ENCODE data around the gene TIGD4.

Gene TIGD4

DNA sequence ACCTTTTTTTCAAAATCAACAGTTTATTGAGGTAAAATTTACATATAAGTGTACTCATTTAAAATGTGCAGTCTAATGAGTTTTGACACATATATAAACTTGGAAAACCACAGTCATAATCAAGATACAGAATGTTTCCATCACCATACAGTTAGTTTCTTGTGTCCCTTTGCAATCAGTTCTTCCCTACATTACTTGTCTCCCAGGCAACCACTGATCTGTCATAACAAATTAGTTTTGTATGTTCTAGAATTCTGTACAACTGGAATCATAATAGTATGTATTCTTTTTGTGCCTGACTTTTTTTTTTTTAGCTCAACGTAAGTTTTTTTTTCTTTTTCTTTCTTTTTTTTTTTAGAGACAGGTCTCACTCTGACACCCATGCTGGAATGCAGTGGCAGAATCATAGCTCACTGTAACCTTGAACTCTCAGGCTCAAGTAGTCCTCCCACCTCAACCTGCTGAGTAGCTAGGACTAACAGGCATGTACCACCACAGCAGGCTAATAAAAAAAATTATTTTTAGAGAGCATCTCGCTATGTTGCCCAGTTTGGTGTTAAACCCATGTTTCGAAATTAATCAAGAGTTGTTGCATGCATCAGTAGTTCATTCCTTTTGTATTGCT, 27.1 kb upstream of the TIGD4 start:
- H3K9ac ChIP-seq (ENCODE audit: low read length), result no peak overlapping the region
- H4K20me1 ChIP-seq (ENCODE audit: insufficient read depth, low read length), result peaks cover 7% of the 10 kb centered on the region; the same call in 1 of the 2 replicates
- peaks cover 3% of the 10 kb centered on the region for H3K36me3 ChIP-seq (replicated peaks; ENCODE audit: low read depth, low read length)

DNA sequence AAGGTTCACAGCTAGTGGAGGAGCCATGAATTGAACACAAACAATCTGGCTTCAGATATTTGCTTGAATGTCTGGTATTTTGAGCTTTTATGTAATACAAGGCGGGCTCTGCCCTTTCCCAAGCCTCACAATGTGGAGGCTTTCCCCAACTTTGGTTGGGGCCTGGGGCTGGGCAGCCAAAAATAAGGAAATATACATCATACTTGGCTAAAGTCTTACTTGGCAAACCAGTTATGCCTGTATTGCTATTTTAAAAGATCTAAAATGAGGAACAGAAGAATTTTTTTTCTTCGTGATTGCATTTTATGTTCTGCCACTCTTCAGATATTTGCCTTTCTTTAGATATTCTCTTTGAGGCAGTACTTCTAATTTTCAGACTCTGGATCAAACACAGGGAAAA, 26.3 kb upstream of the TIGD4 start:
- Histone ChIP-seq H3K79me2 (ENCODE audit: low read length) (peaks cover 16% of the 10 kb centered on the region), H3K9ac (ENCODE audit: low read length) (no peak overlapping the region), H2AFZ (ENCODE audit: low read depth, low read length) (no peak overlapping the region), H3K4me3 (ENCODE audit: low read length) (no peak overlapping the region), H3K9me3 (ENCODE audit: insufficient read depth, low read length) (no peaks in the 10 kb centered on the region), H3K27me3 (ENCODE audit: low read depth, low read length) (no peaks in the 10 kb centered on the region), H3K27ac (ENCODE audit: low read length) (no peak overlapping the region), H4K20me1 (ENCODE audit: insufficient read depth, low read length) (peaks cover 12% of the 10 kb centered on the region; the same call in 1 of the 2 replicates), H3K36me3 (replicated peaks; ENCODE audit: low read depth, low read length) (peaks cover 3% of the 10 kb centered on the region), H3K4me2 (ENCODE audit: low read length) (no peak overlapping the region), H3K4me1 (ENCODE audit: low read length) (no peaks in the 10 kb centered on the region)
- TF ChIP-seq EZH2phosphoT487 (IDR thresholded peaks at IDR 0.05; ENCODE audit: low read depth), result no peak
- TF ChIP-seq, protein P1, sequence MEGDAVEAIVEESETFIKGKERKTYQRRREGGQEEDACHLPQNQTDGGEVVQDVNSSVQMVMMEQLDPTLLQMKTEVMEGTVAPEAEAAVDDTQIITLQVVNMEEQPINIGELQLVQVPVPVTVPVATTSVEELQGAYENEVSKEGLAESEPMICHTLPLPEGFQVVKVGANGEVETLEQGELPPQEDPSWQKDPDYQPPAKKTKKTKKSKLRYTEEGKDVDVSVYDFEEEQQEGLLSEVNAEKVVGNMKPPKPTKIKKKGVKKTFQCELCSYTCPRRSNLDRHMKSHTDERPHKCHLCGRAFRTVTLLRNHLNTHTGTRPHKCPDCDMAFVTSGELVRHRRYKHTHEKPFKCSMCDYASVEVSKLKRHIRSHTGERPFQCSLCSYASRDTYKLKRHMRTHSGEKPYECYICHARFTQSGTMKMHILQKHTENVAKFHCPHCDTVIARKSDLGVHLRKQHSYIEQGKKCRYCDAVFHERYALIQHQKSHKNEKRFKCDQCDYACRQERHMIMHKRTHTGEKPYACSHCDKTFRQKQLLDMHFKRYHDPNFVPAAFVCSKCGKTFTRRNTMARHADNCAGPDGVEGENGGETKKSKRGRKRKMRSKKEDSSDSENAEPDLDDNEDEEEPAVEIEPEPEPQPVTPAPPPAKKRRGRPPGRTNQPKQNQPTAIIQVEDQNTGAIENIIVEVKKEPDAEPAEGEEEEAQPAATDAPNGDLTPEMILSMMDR (IDR thresholded peaks at IDR 0.05; ENCODE audit: low read depth, low read length), result no peak

More for the DNA sequence above, 27.1 kb upstream of the TIGD4 start:
- no peak overlapping the region for H3K4me3 ChIP-seq (ENCODE audit: low read length)
- H3K4me1 ChIP-seq (ENCODE audit: low read length), result no peaks in the 10 kb centered on the region
- peaks cover 16% of the 10 kb centered on the region for H3K79me2 ChIP-seq (ENCODE audit: low read length)
- H2AFZ ChIP-seq (ENCODE audit: low read depth, low read length), result no peak overlapping the region
- no peak for TF ChIP-seq EZH2phosphoT487 (IDR thresholded peaks at IDR 0.05; ENCODE audit: low read depth)
- TF ChIP-seq, protein P1 (IDR thresholded peaks at IDR 0.05; ENCODE audit: low read depth, low read length), result no peak
- no peaks in the 10 kb centered on the region for H3K9me3 ChIP-seq (ENCODE audit: insufficient read depth, low read length)
- H3K4me2 ChIP-seq (ENCODE audit: low read length), result no peak overlapping the region
- no peaks in the 10 kb centered on the region for H3K27me3 ChIP-seq (ENCODE audit: low read depth, low read length)
- H3K27ac ChIP-seq (ENCODE audit: low read length), result no peak overlapping the region

DNA sequence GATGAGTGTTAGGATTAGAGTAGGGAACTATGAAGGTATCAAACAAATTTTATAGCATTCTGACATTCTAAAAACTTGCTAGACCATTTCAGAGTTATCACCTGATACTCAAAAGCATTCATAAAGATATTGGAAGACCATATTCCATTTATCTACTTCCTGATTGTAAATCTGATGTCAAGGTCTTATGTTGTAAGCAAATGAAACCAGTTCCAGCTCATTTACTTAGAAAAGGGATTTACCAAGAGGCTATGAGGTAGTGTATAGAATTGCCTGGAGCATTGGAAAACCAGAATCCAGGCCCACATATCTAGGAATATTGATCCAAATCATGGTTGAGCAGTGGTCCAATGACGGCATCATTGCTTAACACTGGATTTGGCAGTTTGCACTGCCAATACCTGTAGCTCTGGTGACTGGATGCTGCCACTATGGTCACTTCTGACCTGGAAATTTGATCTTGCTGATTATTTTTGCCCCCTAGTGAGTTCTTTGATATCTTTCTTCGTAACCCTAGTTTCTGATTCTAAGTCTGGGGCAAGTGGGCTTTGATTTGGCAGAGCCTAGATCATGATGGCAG, 25.6 kb upstream of the TIGD4 start:
- Histone ChIP-seq H3K4me1 (ENCODE audit: low read length) (no peaks in the 10 kb centered on the region), H3K27ac (ENCODE audit: low read length) (no peak overlapping the region), H2AFZ (ENCODE audit: low read depth, low read length) (no peak overlapping the region), H3K4me2 (ENCODE audit: low read length) (no peak overlapping the region), H3K27me3 (ENCODE audit: low read depth, low read length) (no peaks in the 10 kb centered on the region), H4K20me1 (ENCODE audit: insufficient read depth, low read length) (peaks cover 14% of the 10 kb centered on the region; the same call in 1 of the 2 replicates), H3K79me2 (ENCODE audit: low read length) (peaks cover 16% of the 10 kb centered on the region), H3K4me3 (ENCODE audit: low read length) (no peak overlapping the region), H3K36me3 (replicated peaks; ENCODE audit: low read depth, low read length) (peaks cover 3% of the 10 kb centered on the region), H3K9me3 (ENCODE audit: insufficient read depth, low read length) (no peaks in the 10 kb centered on the region), H3K9ac (ENCODE audit: low read length) (no peak overlapping the region)
- TF ChIP-seq EZH2phosphoT487 (IDR thresholded peaks at IDR 0.05; ENCODE audit: low read depth), result no peak
- TF ChIP-seq, protein P1 (IDR thresholded peaks at IDR 0.05; ENCODE audit: low read depth, low read length), result no peak

DNA sequence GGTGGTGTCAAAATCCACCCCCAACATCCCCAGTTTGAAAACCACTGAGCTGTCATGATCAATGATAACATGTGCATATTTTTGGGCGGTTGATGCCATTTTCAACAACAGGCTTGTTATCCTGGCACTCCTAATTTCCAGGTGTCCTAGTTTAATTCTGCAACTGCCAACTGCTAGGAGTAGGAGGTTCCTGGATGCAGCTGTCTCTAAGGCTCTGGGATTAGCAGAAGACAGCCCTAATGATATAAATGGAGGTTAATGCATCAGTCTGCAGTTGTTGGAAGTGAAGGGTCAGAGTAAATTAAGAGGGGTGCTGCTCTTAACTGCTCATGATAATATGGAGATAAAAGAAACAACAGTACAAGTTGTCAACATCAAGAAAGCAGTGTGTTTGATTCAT, 24.0 kb upstream of the TIGD4 start:
- Histone ChIP-seq H3K27ac (ENCODE audit: low read length) (no peak overlapping the region), H2AFZ (ENCODE audit: low read depth, low read length) (no peak overlapping the region), H3K36me3 (replicated peaks; ENCODE audit: low read depth, low read length) (no peaks in the 10 kb centered on the region), H3K27me3 (ENCODE audit: low read depth, low read length) (no peaks in the 10 kb centered on the region), H3K4me1 (ENCODE audit: low read length) (no peaks in the 10 kb centered on the region), H3K9me3 (ENCODE audit: insufficient read depth, low read length) (no peaks in the 10 kb centered on the region), H4K20me1 (ENCODE audit: insufficient read depth, low read length) (peaks cover 14% of the 10 kb centered on the region; the same call in 1 of the 2 replicates), H3K9ac (ENCODE audit: low read length) (no peak overlapping the region), H3K4me3 (ENCODE audit: low read length) (no peak overlapping the region), H3K79me2 (ENCODE audit: low read length) (peaks cover 19% of the 10 kb centered on the region), H3K4me2 (ENCODE audit: low read length) (no peak overlapping the region)
- TF ChIP-seq, protein P1 (IDR thresholded peaks at IDR 0.05; ENCODE audit: low read depth, low read length), result no peak
- no peak for TF ChIP-seq EZH2phosphoT487 (IDR thresholded peaks at IDR 0.05; ENCODE audit: low read depth)

Data from OCI-LY3 (cell line).